Stomach smooth muscle (tissue), 2 donors: Measurements from ENCODE around the gene PRR33.
"Not testable (repeated sequence)": the region's sequence is repeated elsewhere in the genome, so short reads cannot be mapped to it uniquely, and the experiment has no call there.

Experiments used
- H3K27ac ChIP-seq: one replicate; pipeline ENCODE4 v1.7.0; 2013; ENCODE audit warnings: mild to moderate bottlenecking, low read length, inconsistent platforms
- H3K27me3 ChIP-seq, 2 donors: one replicate each; pipeline ENCODE4 v1.7.0; 2013; ENCODE audit warnings: low read length in 2 of 2; ENCODE audit not compliant: insufficient read depth in 2 of 2, control insufficient read depth in 1 of 2
- H3K36me3 ChIP-seq, 2 donors: one replicate each; pipeline ENCODE4 v1.7.0; 2013; ENCODE audit warnings: low read length in 2 of 2; ENCODE audit not compliant: control insufficient read depth in 2 of 2, insufficient read depth in 2 of 2
- H3K4me1 ChIP-seq: one replicate; pipeline ENCODE4 v1.7.0; 2013; ENCODE audit warnings: low read length; ENCODE audit not compliant: control insufficient read depth, insufficient read depth
- H3K4me3 ChIP-seq, 2 donors: one replicate each; pipeline ENCODE4 v1.7.0; 2013; ENCODE audit warnings: low read length in 2 of 2
- H3K9ac ChIP-seq, 2 donors: one replicate each; pipeline ENCODE4 v1.7.0; 2013; ENCODE audit warnings: low read length in 2 of 2, mild to moderate bottlenecking in 1 of 2
- H3K9me3 ChIP-seq, 2 donors: one replicate each; pipeline ENCODE4 v1.7.0; 2013; ENCODE audit warnings: low read length in 2 of 2; ENCODE audit not compliant: control insufficient read depth in 2 of 2
- donor health status: healthy.
- donor health status: Pancreatic carcinoma.

PRR33 gene

DNA sequence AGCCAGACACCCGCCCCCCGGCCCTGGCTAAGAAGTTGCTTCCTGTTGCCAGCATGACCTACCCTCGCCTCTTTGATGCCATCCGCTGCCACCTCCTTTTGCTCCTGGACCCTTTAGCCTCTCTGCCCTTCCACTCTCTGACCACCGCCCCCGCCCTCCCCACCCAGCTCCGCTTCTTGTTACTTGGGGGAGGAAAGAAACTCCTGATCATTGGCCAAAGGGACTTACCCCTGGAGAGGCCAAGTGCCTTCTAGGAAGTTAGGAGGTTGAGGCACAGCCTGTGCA, at the start of gene PRR33:
Gene PRR33, minus strand, starts transcription at position 65 of the 285 bp plus-strand sequence. CDS start 1,311 bp downstream, outside the sequence.
- H3K4me1 ChIP-seq = no peaks in the 10 kb centered on the region
- H3K9ac ChIP-seq = no peak within 1 kb of the TSS

DNA sequence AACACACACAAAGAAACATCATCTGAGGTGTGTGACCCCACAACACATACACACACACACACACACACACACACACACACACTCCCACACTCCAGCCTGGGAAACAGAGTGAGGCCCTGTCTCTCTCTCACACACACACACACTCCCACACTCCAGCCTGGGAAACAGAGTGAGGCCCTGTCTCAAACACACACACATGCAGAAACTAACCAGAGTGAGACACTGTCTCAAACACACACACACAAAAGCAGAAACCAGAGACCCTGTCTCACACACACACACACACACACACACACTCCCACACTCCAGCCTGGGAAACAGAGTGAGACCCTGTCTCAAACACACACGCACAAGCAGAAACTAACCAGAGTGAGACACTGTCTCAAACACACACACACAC, 48.1 kb upstream of the PRR33 start:
- not testable (repeated sequence) for H3K36me3 ChIP-seq, H3K9me3 ChIP-seq, H3K4me3 ChIP-seq, H3K27ac ChIP-seq, H3K4me1 ChIP-seq, H3K27me3 ChIP-seq, H3K9ac ChIP-seq

More for the DNA sequence above, at the start of gene PRR33:
- Histone ChIP-seq H3K36me3 (peaks cover 0 to 2% of the 10 kb centered on the region in 2 donors), H3K27ac (no peak within 1 kb of the TSS), H3K4me3 (no peak within 1 kb of the TSS), H3K27me3 (no peaks in the 10 kb centered on the region), H3K9me3 (no peaks in the 10 kb centered on the region)

DNA sequence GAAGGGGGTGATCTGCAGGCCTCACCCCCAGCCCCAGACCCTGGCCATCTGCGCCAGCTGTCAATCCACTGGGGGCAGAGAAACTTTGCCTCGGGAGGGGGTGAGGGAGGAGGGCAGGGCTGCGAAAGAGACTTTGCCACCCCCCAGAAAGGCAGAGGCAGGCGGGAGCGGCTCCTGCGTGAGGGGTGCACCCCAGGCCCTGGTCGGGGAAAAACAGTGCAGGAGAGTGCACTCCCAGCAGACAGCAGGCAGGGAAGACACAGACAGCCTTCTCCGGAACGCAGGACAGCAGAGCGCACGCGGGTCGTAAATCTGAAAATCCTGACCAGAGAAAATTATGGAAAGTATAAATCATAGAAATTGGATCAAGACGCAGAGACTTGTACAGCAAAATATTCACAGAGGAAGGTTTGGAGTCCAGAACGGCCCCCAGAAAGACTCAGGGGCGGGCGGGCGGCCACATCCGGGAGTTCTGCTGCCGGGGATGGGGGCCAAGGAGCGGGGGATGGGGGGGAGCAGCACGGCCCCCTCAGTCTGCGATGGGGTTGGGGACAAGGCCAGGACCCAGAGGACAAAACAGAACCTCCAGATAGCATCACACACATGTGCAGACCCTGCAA, 47.4 kb upstream of the PRR33 start:
- H3K9me3 ChIP-seq = no peaks in the 10 kb centered on the region
- peaks cover 0 to 9% of the 10 kb centered on the region in 2 donors for H3K27me3 ChIP-seq
- no peaks in the 10 kb centered on the region for H3K36me3 ChIP-seq
- peak overlapping the region in 1 of 2 donors; percentile 9 for H3K9ac ChIP-seq
- H3K4me1 ChIP-seq = peaks cover 4% of the 10 kb centered on the region
- no peak overlapping the region for H3K27ac ChIP-seq
- no peak overlapping the region for H3K4me3 ChIP-seq

DNA sequence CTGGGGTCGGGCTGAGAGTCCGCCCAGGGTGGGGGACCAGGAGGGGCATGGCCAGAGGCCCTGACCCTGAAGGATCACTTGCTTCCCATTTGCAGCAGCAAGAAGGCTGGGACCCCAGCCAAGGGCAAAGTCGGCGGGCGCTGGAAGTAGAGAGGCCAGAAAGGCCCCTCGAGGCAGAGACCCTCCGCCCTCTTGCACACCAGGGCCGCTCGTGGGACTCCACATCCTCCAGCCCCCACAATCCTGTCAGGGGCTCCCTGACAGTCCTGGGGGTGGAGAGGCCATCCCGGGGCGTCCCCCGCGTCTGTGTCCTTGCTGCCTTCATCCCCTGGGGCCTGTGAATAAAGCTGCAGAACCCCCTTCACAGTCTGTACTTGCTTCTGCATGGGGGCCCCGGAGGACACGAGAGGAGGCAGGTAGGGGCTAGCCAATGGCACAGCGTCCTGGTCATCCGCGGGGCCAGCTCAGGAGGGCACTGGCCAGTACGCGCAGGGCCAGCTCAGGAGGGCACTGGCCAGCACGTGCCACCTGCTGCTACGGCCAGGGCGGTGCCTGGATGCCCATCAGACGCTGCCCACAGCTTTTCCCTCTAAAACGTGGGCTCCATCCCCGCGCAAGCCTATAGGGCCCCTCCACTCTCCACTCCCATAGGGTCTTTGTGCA, 46.8 kb upstream of the PRR33 start:
- H3K36me3 ChIP-seq = no peaks in the 10 kb centered on the region
- no peak overlapping the region for H3K27ac ChIP-seq
- H3K9me3 ChIP-seq = no peaks in the 10 kb centered on the region
- H3K27me3 ChIP-seq = peaks cover 0 to 9% of the 10 kb centered on the region in 2 donors
- H3K4me1 ChIP-seq = peaks cover 4% of the 10 kb centered on the region
- H3K9ac ChIP-seq = no peak overlapping the region
- H3K4me3 ChIP-seq = no peak overlapping the region

DNA sequence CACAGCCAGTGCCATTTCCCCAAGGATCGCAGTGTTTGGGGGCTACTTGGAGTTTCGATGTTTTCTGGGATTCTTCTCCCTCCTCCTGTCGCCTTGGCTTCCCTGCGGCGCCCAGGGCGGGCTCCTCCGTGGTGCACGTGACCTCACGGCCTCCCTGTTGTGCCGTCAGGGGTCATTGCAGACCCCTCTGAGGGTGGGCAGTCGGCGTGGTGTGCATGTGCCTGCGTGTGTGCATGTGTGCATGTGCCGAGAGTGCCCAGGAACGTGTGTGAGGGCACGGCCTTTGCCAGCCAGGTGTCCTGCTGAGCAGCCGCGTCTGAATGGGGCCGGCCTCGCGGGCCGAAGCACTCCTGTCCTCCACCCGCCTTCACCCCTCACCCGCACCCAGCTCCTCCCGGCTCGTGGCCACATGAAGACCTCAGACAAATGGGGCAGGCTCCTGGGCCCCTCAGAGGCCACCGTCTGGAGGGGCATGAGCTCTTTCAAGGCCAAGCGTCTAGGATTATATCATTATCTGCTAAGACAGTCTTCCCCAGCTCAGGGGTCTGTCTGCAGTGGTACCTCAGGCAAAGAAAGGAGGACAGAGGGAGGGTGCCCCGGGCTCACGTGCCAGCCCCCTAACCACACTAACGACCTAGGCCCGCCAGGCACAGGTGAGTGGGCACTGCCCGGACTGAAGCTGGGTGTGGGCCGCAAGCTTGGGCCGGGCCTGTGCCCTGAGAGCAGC, 46.1 kb upstream of the PRR33 start:
- H3K9me3 ChIP-seq = no peaks in the 10 kb centered on the region
- no peak overlapping the region for H3K4me3 ChIP-seq
- H3K9ac ChIP-seq = no peak overlapping the region
- no peak overlapping the region for H3K27ac ChIP-seq
- H3K36me3 ChIP-seq = no peaks in the 10 kb centered on the region
- H3K4me1 ChIP-seq = peaks cover 4% of the 10 kb centered on the region
- peaks cover under 1 to 9% of the 10 kb centered on the region in 2 donors for H3K27me3 ChIP-seq

DNA sequence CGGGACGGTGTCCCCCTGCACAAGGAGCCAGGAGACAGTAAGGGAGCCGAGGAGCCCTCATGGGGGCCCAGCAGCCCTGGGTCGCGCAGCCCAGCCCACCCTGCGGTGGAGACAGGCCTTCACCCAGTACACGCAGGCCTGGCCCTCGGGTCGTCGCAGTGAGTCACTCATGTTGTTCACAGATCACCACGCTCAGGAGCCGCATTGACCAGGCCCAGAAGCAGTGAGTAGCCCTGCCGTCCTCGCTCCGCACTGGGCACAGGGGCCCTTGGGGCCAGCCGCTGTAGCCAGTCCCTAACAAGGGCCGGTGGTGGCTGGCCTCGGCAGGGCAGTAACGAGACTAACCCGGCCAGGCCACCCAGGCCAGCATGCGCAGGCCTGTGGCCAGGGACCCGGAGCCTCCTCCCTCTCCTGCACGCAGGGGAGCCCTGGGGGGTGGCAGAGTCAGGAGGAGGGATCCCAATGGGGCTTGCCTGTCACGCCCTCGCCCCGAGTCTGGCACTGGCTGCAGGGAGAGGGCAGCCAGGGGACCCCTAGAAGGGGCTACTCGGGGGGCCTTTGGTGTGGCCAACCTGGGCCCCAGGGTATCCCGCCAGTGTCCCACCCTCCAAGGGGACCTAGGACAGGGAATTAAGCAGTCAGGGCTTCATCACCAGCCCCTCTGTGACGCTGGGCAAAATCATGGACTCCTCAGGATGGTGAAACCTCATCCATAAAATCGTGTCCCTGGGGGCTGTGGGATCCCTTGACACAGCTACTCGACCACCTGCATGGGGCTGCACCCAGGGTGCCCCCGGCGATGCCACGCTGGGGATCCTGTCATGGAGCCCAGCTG, 45.3 kb upstream of the PRR33 start:
- H3K4me1 ChIP-seq = peaks cover 4% of the 10 kb centered on the region
- H3K9me3 ChIP-seq = no peaks in the 10 kb centered on the region
- no peaks in the 10 kb centered on the region for H3K36me3 ChIP-seq
- peaks cover 2 to 9% of the 10 kb centered on the region in 2 donors for H3K27me3 ChIP-seq
- no peak overlapping the region for H3K27ac ChIP-seq
- H3K4me3 ChIP-seq = no peak overlapping the region
- no peak overlapping the region for H3K9ac ChIP-seq

DNA sequence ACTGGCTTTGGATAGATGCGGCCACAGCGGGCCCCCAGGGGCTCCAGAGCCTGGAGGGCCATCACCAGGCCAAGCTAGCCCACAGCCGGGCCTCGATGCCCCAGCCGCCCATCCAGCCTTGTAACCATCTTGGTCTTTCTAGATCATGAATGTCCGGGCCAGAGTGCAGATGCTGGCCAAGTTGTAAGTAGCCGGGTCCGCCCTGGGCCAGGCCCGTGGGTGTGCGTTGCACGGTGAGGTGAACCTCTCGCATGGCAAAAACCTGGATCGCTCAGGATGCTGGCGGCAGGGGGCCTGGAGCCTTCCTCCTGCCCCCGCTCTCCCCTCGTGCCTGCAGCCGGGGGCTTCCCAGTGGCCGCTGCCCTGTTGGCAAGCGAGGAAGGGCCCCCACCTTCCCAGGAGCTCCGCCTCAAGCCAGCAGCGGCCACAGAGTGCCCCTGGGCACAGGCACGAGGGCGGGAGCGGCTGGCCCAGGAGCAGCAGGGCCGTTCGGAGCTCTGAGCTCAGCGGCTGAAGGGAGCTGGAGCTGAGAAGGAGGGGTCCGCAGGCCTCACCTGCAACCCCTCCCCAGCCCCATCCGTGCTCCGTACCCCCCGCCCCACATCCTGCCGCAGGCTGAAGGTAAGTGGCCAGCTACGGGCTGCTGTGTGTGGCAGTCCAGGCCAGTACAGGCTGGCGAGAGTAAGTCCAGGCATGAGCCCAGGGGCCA, 44.5 kb upstream of the PRR33 start:
- peaks cover 2 to 9% of the 10 kb centered on the region in 2 donors for H3K27me3 ChIP-seq
- H3K9me3 ChIP-seq = no peaks in the 10 kb centered on the region
- H3K36me3 ChIP-seq = no peaks in the 10 kb centered on the region
- no peak overlapping the region for H3K9ac ChIP-seq
- H3K4me3 ChIP-seq = no peak overlapping the region
- no peak overlapping the region for H3K27ac ChIP-seq
- peaks cover 4% of the 10 kb centered on the region for H3K4me1 ChIP-seq

DNA sequence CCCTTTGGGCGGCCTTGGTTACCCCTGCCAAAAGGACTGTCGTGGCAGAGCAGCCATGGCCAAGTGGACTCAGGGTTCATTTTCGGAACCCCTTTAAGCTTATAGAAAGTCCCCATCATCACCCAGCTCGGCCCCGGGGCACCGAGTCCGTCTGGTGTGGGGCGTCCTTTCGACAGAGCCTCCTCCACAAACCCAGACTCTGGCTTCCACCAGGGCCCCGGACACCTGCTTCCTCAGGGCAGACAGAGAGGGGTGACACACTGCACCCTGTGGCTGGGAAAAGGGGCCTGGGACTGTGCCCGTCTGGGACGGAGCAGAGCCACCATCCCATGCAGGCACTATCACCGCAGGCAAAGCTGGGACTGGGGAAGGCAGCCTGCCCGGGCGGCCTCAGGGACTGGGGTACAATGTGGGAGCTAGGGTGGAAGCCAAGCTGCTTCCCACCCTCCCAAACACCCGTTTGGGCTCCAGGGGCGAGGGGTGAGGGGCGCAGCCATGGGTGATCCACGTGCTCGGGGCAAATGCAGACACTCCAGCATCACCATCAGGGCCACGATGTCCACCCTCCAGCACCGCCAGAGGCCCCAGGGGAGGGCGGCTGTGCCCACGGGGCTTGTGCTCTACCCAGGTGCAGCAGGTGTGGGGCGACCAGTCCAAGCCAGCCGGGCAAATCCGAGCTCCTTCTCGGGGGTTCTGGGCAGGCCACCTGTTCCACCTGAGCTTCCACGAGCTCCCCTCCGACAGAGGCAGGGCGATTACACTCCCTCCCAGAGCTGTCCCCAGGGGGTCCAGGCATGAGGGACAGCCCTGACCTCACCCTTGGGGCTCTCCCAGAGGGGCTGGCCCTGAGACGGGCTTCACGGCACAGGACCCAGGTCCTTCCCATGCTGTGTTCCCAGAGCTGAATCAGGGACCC, 43.7 kb upstream of the PRR33 start:
- Histone ChIP-seq H3K36me3 (no peaks in the 10 kb centered on the region), H3K4me1 (peaks cover 4% of the 10 kb centered on the region)

DNA sequence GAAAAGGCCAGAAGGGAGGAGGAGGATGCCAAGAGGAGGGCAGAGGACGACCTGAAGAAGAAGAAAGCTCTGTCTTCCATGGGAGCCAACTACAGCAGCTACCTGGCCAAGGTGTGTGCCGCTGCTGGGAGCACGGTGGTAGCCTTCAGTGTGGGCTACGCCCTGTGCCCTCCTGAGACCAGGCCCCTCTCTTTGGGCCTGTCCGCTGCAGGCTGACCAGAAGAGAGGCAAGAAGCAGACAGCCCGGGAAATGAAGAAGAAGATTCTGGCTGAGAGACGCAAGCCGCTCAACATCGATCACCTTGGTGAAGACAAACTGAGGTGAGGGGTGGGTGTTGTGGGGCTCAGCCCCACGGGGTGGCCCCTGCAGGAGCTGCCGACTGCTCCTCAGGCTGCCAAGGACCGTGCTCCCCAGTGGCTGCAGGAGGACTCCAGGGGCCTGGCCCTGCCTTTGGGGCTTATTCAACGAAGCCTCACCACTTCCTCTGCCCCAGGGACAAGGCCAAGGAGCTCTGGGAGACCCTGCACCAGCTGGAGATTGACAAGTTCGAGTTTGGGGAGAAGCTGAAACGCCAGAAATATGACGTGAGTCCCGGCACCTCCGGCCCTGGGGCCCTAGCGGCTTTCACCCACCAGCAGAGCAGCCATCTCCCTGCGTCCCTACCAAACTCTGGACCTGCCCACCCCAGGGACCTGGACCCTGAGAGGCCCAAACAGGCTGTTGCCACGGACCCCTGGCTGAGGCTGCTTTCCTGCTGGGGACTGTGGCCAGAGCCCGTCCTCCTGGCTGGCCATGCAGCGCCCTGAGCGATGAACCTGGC, 42.9 kb upstream of the PRR33 start:
- H3K27ac ChIP-seq = no peak overlapping the region
- H3K36me3 ChIP-seq = no peaks in the 10 kb centered on the region
- H3K9ac ChIP-seq = no peak overlapping the region
- no peaks in the 10 kb centered on the region for H3K9me3 ChIP-seq
- peaks cover 4% of the 10 kb centered on the region for H3K4me1 ChIP-seq
- no peak overlapping the region for H3K4me3 ChIP-seq
- H3K27me3 ChIP-seq = peaks cover 2 to 9% of the 10 kb centered on the region in 2 donors

More for the DNA sequence above, 43.7 kb upstream of the PRR33 start:
- no peaks in the 10 kb centered on the region for H3K9me3 ChIP-seq
- no peak overlapping the region for H3K9ac ChIP-seq
- H3K27me3 ChIP-seq = peaks cover 2 to 9% of the 10 kb centered on the region in 2 donors
- no peak overlapping the region for H3K4me3 ChIP-seq
- H3K27ac ChIP-seq = no peak overlapping the region
